ENCODE data around the gene ARFRP1. TPM values are rescaled to one million over a fixed set of nuclear protein-coding genes. Genes with fewer than 3 reads are reported as not detected.

Gene ARFRP1
- total RNA-seq, 4 donors from 2014 or later: 46.2 to 75.4 (median 56.2) TPM

DNA sequence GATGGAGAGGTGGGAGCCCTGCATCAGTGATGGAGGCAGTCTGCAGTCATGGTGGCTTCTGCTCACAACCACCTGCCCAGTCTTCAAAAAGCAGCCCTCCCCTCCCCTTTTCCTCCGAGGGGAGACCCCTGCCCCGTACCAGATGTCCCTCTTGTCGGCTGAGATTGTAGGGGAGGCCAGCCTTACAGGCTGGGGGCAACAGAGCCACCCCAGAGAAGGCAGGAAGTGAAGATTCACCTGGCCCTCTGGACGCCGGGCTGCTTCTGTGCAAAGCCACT is 6.8 kb downstream of the ARFRP1 start:
- no peak for DNase-seq
- Histone ChIP-seq H3K27ac (no peak overlapping the region), H3K27me3 (no peaks in the 10 kb centered on the region), H3K4me1 (peaks cover 19 to 33% (median 29%) of the 10 kb centered on the region in 4 donors), H3K4me3 (no peak overlapping the region), H3K9me3 (no peaks in the 10 kb centered on the region), H3K36me3 (peaks cover 0 to 8% (median 3%) of the 10 kb centered on the region in 4 donors)
- intact Hi-C loops (cut with DNase I; ENCODE audit: low total_unique reads): no loop called here
- WGBS, 2 donors (ENCODE audit: low coverage in 1 of 2): 78% methylated on average over 5 of the region's 5 CpGs; no CpG with 5 or more reads in 1 of the 2 donors
- TF ChIP-seq EP300 (IDR thresholded peaks at IDR 0.05; ENCODE audit: low read depth) (no peak), POLR2A (IDR thresholded peaks at IDR 0.05) (no peak)
- in situ Hi-C loops (cut with MboI; ENCODE audit: low pct_ligation_motif_present in 1 of 4, low pct_unique_long_range_greater_than_20kb in 1 of 4, low sequenced_read_pairs in 3 of 4): no loop called here

DNA sequence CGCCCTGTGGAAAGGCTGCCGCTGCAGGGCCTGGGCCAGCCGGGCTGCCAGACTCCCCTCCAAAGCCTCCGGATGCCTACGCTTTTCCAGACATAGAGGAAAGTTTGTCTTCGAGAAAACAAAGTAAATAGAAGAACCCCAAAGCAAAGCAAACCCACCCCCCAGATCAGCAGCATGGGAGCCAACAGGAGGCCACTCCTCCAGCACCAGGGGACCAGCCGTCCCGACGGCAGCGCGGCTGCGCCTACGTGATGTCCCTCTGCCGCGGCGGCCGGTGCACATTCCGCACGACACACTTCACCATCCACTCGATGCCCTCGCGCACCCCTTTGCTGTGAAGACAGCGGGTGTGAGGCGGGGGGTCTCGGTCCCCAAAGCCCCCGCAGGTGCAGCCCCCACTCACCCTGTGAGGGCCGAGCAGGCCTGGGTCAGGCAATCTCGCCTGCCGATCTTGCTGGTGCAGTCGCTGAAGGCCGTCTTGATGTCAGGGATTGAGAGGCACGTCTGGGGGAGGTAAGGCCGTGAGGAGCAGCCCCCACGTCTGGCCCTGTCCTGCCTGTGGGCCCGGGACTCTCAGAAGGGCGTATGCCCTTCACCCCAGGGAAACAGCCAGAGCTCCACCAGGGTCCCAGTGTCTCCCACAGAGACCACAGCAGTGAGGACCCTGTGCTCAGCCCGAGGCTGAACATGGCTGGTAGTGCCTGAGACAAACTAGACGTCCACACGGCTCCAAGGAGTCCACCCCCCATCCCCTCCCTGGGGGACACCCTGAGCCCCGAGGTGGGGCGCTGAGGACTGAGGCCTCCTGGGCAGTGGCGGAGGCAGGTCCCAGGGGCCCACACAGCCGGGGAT is 7.4 kb downstream of the ARFRP1 start:
- Histone ChIP-seq H3K27me3 (no peaks in the 10 kb centered on the region), H3K4me3 (no peak overlapping the region), H3K9me3 (no peaks in the 10 kb centered on the region), H3K4me1 (peaks cover 19 to 35% (median 30%) of the 10 kb centered on the region in 4 donors), H3K27ac (peak overlapping the region in 2 of 4 donors; percentile 41 to 49), H3K36me3 (peaks cover 0 to 8% (median 2%) of the 10 kb centered on the region in 4 donors)
- intact Hi-C loops (cut with DNase I; ENCODE audit: low total_unique reads) (no loop called here), in situ Hi-C loops (cut with MboI; ENCODE audit: low pct_ligation_motif_present in 1 of 4, low pct_unique_long_range_greater_than_20kb in 1 of 4, low sequenced_read_pairs in 3 of 4) (no loop called here)
- no peak for DNase-seq
- TF ChIP-seq EP300 (IDR thresholded peaks at IDR 0.05; ENCODE audit: low read depth) (no peak), POLR2AphosphoS5 (IDR thresholded peaks at IDR 0.05) (peak in 1 of 3 donors; percentile 3)
- WGBS, 2 donors (ENCODE audit: low coverage in 1 of 2): 91% methylated on average over 38 of the region's 43 CpGs; no CpG with 5 or more reads in 1 of the 2 donors

DNA sequence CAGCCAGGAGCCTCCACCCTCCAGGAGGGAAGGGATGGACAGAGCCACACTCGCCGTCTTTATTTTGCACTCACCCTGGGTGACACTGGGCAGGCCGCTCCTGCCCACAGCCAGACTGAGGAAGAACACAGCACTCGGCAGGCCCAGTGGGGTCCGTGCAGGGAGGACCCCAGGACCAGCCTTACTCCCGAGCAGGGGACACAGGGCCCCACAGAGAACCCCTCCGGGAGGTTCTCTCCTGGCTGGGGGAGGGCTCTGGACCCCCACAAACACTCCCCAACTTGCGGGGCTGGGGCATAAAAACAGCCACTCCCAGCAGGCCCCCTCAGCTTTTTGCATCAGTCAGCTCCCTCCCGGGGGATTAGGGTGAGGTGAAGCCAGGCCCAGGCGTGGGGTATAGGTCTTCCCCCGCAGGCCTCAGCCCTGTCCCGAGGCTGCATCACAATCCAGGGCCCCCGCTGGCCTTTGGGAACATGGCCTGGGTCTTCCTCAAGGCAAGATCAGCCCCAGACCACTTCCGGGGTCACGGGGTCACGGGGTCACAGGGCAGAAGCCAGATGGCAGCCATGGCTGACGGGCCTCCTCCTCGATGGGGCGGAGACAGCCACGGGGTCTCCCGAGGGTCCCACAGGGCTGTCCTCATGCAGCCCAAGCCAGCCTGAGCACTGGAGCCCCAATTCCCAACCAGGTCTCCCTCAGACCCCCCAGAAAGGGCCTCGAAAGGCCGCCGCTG is 8.1 kb downstream of the ARFRP1 start:
- DNase-seq: no peak
- H3K4me3 ChIP-seq: no peak overlapping the region
- 69% methylated on average over 14 of the region's 24 CpGs; no CpG with 5 or more reads in 1 of the 2 donors for WGBS, 2 donors (ENCODE audit: low coverage in 1 of 2)
- peaks cover 19 to 35% (median 30%) of the 10 kb centered on the region in 4 donors for H3K4me1 ChIP-seq
- no peaks in the 10 kb centered on the region for H3K27me3 ChIP-seq
- TF ChIP-seq, protein P1, sequence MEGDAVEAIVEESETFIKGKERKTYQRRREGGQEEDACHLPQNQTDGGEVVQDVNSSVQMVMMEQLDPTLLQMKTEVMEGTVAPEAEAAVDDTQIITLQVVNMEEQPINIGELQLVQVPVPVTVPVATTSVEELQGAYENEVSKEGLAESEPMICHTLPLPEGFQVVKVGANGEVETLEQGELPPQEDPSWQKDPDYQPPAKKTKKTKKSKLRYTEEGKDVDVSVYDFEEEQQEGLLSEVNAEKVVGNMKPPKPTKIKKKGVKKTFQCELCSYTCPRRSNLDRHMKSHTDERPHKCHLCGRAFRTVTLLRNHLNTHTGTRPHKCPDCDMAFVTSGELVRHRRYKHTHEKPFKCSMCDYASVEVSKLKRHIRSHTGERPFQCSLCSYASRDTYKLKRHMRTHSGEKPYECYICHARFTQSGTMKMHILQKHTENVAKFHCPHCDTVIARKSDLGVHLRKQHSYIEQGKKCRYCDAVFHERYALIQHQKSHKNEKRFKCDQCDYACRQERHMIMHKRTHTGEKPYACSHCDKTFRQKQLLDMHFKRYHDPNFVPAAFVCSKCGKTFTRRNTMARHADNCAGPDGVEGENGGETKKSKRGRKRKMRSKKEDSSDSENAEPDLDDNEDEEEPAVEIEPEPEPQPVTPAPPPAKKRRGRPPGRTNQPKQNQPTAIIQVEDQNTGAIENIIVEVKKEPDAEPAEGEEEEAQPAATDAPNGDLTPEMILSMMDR (IDR thresholded peaks at IDR 0.05): no peak
- TF ChIP-seq POLR2AphosphoS5 (IDR thresholded peaks at IDR 0.05) (no peak), EP300 (IDR thresholded peaks at IDR 0.05; ENCODE audit: low read depth) (no peak), POLR2A (IDR thresholded peaks at IDR 0.05) (no peak)
- H3K9me3 ChIP-seq: no peaks in the 10 kb centered on the region
- H3K36me3 ChIP-seq: peaks cover 0 to 2% (median 0%) of the 10 kb centered on the region in 4 donors
- intact Hi-C loops (cut with DNase I; ENCODE audit: low total_unique reads): no loop called here
- H3K27ac ChIP-seq: peak overlapping the region; percentile 19 to 61 (median 45)
- in situ Hi-C loops (cut with MboI; ENCODE audit: low pct_ligation_motif_present in 1 of 4, low pct_unique_long_range_greater_than_20kb in 1 of 4, low sequenced_read_pairs in 3 of 4): no loop called here

DNA sequence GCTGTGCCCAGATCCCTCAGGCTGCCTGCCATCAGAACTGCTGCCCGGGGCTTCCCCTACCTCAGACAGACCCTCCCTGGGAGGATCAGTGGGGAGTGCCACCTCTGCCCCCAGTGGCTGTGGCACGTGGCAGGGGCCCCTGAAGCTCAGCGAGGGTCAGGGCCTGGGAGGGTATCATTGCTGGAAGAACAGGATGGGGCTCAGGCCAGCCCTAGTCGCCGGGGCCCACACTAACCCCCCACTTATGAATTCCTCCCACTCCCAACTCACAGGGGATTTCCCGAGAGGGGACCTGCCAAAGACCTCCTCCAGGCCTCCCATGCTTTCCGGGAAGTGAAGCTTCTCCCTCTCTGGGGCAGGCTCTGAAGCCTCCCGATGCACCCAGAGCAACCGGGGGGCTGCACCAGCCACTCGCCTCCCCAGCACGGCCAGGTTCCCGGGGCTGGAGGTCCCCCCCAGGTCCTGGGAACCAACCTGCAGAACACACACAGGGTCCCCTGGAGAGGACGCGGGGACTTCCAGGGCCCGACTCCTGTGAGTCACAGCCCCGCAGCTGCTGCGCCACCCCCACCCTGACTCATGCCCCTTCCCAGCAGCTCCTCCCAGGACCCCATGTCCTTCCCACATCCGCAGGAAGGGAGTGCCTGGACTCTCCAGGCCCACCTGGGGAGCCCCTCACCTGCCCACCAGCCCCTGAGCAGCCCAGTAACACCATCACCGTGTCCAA is 8.9 kb downstream of the ARFRP1 start:
- Histone ChIP-seq H3K36me3 (no peaks in the 10 kb centered on the region), H3K4me1 (peaks cover 19 to 35% (median 30%) of the 10 kb centered on the region in 4 donors), H3K27me3 (no peaks in the 10 kb centered on the region), H3K9me3 (no peaks in the 10 kb centered on the region), H3K27ac (peak overlapping the region; percentile 19 to 61 (median 45)), H3K4me3 (no peak overlapping the region)
- peak; percentile 35 for DNase-seq
- intact Hi-C loops (cut with DNase I; ENCODE audit: low total_unique reads): no loop called here
- in situ Hi-C loops (cut with MboI; ENCODE audit: low pct_ligation_motif_present in 1 of 4, low pct_unique_long_range_greater_than_20kb in 1 of 4, low sequenced_read_pairs in 3 of 4): no loop called here
- TF ChIP-seq POLR2AphosphoS5 (IDR thresholded peaks at IDR 0.05) (peak in 2 of 3 donors; percentile 22 to 23), POLR2A (IDR thresholded peaks at IDR 0.05) (no peak), EP300 (IDR thresholded peaks at IDR 0.05; ENCODE audit: low read depth) (peak; percentile 63)
- TF ChIP-seq, protein P1 (IDR thresholded peaks at IDR 0.05): no peak
- WGBS, 2 donors (ENCODE audit: low coverage in 1 of 2): 63% methylated on average over 19 of the region's 19 CpGs; no CpG with 5 or more reads in 1 of the 2 donors

Data from transverse colon (tissue), 4 donors.